NCI-H187 treated with DMSO at 0.1 percent for 48 hours (cell line): ENCODE data around the gene SVIL.
"Not testable (repeated sequence)": the region's sequence is repeated elsewhere in the genome, so short reads cannot be mapped to it uniquely, and the experiment has no call there.

Experiments
- DNase-seq: peaks from one replicate; lab custom pipeline; 2025; lab: John Stamatoyannopoulos, UW

The SVIL gene

DNA sequence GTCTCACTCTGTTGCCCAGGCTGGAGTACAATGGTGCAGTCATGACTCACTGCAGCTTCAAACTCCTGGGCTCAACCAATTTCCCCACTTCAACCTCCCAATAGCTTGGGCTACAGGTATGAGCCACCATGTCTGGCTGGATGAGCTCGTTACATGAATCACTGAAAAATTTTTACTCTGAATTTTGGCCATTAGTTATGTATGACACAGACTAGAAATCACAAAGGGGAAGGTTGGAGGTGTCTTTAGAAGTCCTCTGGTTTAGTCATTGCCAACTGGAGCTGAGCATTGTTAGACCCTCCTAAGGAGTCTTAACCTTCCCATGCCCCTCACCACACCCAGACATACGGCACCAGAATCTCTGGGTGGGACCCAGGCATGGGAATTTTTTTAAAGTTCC is 34.7 kb downstream of the SVIL start:
- DNase-seq, result no peak

GRCh38 chr10:29598851-29599311 is 35.9 kb downstream of the SVIL start:
- no peak for DNase-seq

DNA sequence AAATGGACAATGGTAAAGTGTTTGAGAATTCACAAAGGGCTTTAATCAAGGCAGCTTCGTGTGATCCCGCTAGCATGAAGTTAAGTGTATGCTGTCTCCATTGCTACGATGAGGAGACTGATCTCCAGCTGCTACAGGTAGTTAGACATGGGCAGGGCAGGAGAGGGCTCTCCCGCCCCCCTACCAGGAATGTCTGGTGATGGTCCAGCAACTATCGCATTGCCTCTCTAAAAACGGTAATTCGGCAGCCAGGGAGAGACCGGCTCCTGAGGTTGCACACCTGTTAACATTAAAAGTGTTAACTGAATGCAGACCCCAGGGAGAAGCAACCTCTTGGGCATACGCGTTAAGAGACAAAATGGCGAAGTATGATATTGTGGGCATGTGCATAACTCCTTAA is 37.9 kb downstream of the SVIL start:
- no peak for DNase-seq

DNA sequence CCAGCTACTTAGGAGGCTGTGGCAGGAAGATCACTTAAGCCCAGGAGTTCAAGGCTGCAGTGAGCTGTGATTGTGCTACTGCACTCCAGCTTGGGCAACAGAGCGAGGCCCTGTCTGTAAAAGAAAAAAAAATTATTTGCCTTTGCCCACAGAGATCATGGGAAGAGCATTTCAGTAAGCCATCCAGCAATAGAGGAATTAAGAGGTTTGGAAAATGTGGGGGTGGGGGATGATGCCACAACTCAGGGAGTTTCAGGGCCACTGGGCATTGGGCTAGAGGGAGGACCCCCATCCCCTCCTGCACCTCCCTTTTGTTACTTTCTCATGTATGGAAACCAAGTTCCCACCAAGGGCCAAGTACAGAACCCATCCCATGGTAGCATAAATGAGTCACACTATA is 38.4 kb downstream of the SVIL start:
- DNase-seq, result no peak

- DNase-seq, result no peak
These were observed 39.0 kb downstream of the SVIL start for GRCh38 chr10:29595636-29596225.

DNA sequence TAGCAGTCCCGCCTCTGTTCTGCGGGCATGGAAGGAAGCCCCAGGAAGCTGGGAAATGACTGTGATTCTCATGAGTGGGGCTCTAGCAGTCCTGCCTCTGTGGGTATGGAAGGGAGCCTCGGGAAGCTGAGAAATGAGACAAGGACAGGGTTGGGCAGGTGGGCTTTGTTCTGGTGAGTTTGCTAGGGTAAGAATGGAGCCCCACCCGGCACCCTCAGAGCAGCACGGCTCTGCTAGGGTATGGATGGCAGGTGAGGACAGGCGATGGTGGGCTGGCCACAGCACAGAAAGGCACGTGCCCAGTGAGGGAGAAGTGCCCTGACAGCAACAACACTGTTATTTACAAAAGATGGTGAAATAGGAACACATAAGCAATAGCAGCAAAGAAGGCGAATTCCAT is 39.6 kb downstream of the SVIL start:
- no peak for DNase-seq

GRCh38 chr10:29591651-29591968 is 43.2 kb downstream of the SVIL start:
- no peak for DNase-seq

GRCh38 chr10:29590915-29591650 is 43.7 kb downstream of the SVIL start:
- DNase-seq, result no peak

GRCh38 chr10:29588629-29589421 is 45.9 kb downstream of the SVIL start:
- DNase-seq, result no peak

- not testable (repeated sequence) for DNase-seq
These were observed 46.8 kb downstream of the SVIL start for GRCh38 chr10:29587750-29588628.

DNA sequence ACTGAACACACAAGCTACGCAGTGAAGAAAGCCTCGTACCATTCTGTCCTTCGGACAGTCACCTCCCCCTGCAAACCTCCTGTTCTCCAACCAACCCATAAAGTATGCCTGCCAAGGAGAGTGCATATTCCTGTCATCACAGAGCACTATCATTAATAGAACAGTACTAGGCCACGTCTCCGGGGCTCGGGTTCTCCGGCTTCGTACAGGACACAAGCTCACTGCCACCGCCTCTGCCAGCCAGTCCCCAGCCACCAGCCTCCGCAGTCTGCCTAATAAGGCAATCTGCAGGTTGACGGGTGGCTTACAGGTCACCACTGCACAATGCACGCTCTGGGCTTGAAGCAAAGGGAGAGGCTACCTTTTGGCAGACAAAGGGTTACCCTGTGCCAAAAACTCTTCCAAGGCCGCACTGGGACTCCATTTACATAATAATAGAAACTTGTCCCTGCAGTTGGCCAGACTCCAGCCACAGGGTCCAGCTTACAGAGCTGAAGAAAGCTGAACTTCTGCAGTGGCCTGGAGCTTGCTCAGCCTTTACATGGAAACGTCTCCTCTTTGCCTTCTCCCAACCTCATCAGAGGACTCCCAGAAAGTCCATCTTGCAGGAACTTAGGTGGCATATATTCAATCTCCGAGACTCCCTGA is 47.5 kb downstream of the SVIL start:
- DNase-seq, result not testable (repeated sequence)

- no peak for DNase-seq
These were observed 48.3 kb downstream of the SVIL start for GRCh38 chr10:29586509-29586908.

DNA sequence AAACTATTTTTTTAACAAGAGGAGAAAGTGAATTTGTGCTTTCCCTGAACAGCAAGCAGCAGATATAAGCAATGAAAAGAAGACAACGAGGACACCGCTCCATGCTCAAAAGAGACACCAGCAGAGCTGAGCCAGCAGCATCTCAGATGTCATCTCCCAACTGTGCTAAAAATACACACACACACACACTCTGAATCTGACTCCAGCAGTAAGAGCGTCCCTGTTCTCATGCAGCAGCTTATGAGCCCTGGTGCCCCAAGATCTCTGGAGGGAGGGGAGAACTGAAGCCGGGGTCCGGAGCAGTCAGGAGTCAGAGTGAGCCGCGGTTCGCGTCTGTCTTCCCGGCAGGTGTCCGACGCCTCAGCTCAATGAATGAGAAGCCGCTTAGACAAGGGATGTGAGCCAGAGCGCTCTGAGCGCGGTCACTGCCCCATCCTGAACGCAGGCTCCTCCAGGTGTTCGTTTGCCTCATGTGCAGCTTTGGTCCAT is 49.2 kb downstream of the SVIL start:
- DNase-seq, result no peak

- no peak for DNase-seq
These were observed 50.3 kb downstream of the SVIL start for GRCh38 chr10:29584436-29584835.

- DNase-seq, result no peak
These were observed 51.1 kb downstream of the SVIL start for GRCh38 chr10:29583674-29584073.

- not testable (repeated sequence) for DNase-seq
These were observed 52.0 kb downstream of the SVIL start for GRCh38 chr10:29582769-29583168.

DNA sequence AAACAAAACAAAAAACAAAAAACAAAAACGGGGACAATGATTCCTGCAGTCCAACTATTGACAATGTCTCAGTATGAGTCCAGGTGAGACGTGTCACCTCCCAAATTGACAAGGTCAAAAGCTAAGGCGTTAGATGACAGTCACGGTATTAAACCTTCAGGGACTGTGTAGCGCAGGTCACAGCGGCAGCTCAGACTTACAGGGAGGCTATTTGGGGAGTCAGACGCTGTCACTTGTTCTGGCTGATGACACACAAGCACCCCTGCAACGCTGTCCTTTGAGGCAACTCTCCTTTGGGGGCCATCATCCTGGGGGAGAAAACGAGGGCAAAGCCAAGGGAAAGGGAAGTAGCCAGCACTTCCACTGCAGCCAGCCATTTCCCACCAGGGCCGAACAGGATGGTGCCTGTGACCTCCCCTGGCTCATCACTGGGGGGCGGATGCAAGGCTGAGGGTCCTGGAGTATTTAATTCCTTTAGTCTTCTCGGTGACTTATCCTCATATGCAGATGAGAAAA is 55.3 kb downstream of the SVIL start:
- DNase-seq, result no peak

DNA sequence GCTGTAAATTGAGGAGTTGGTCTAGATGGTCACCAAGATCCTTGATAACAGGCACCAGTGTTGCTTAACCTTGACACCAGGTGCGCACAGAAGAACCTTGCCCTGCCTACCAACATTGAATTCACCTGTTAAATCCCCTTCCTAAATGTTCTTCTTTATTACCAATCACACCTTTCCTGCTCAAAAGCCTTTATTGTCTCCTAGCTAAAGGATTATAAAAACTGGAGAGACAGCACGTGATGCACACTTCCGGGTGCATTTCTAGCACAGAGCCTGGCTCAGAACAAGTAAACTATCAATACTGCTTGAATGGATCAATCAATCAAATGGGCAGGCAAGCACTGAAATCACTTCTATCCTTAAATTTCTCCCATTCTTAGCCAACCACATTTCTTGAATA is 56.3 kb downstream of the SVIL start:
- DNase-seq, result no peak

GRCh38 chr10:29576681-29577080 is 58.1 kb downstream of the SVIL start:
- DNase-seq, result no peak

- no peak for DNase-seq
These were observed 59.7 kb downstream of the SVIL start for GRCh38 chr10:29575098-29575455.
